GM12801 (cell line): ENCODE results near the gene ZGRF1.

Experiments
- CTCF ChIP-seq: IDR thresholded peaks from one replicate; pipeline ENCODE4 v1.5.1; 2011; ENCODE audit warnings: control low read depth; ENCODE audit not compliant: insufficient read length; ENCODE audit errors: extremely low read depth

Gene ZGRF1

GRCh38 chr4:112509243-112510141 lies 127.2 kb downstream of the ZGRF1 start:
- TF ChIP-seq CTCF: no peak

- no peak for TF ChIP-seq CTCF
Observed at GRCh38 chr4:112508356-112508755, 128.4 kb downstream of the ZGRF1 start.

- no peak for TF ChIP-seq CTCF
Observed at GRCh38 chr4:112504807-112505206, 131.9 kb downstream of the ZGRF1 start.

- no peak for TF ChIP-seq CTCF
Observed at GRCh38 chr4:112502871-112503270, 133.8 kb downstream of the ZGRF1 start.

- TF ChIP-seq CTCF: no peak
Observed at GRCh38 chr4:112492321-112492720, 144.4 kb downstream of the ZGRF1 start.
